ENCODE data around the gene PSPN.
"Not testable (repeated sequence)": the region's sequence is repeated elsewhere in the genome, so short reads cannot be mapped to it uniquely, and the experiment has no call there.

- TF ChIP-seq CTCF (IDR thresholded peaks at IDR 0.05); SIN3A (IDR thresholded peaks at IDR 0.05; ENCODE audit: borderline replicate concordance, insufficient read depth, low read depth, low read length); POLR2AphosphoS5 (IDR thresholded peaks at IDR 0.05; ENCODE audit: low read depth, low read length); REST (IDR thresholded peaks at IDR 0.05; ENCODE audit: insufficient read depth in 1 of 2, low read depth in 2 of 2, low read length in 1 of 2); TCF7L2 (IDR thresholded peaks at IDR 0.05; ENCODE audit: low read depth, low read length): not testable (repeated sequence)
Observed at GRCh38 chr19:6349271-6349670, 26.5 kb downstream of the PSPN start.

Data from Panc1 (cell line).